ENCODE measurements around the gene COL4A6.

GRCh38 chrX:108362026-108362425 lies 76.2 kb downstream of the COL4A6 start:
- TF ChIP-seq CTCF (IDR thresholded peaks at IDR 0.05; ENCODE audit: low read length) (no peak), EZH2 (optimal IDR thresholded peaks at IDR 0.05; ENCODE audit: low read depth, low read length) (no peak), EZH2phosphoT487 (IDR thresholded peaks at IDR 0.05; ENCODE audit: low read length) (no peak)
